DMS53 (cell line): Measurements from ENCODE around the gene DDX4.

Experiments
- DNase-seq: peaks from one replicate; lab custom pipeline; 2025; lab: John Stamatoyannopoulos, UW

DDX4 gene

GRCh38 chr5:55821731-55822512 is 84.1 kb downstream of the DDX4 start:
- DNase-seq = peak; percentile 39

DNA sequence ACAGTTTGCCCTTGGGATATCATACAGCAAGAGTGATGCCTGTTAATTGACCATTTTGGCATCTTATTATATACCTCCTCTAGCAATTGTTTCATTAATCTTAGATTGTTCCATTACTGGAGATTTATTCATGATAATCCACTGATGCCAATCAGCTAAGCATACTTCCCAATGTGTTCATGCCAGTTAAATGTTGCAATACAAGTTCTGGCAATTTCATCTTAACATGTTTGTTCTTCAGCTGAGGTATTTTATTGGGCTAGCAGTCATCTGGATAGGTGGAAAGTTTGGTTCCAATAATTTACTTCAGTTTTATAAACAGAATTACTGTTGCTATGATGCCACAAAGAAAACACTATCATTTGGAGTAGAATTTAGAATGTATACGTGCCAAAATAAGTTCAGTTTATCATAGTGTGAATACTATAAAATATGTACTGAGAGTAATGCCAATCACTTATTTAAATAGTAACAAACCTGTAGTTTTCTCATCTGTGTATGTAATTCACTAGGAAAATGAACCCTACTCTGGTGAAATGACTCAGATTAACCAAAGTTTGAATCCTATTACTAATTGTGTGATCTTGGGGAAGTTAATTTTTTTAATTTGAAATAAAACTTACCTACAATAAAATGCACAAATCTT is 85.4 kb downstream of the DDX4 start:
- no peak for DNase-seq

- no peak for DNase-seq
Measured at GRCh38 chr5:55829956-55830355, 92.1 kb downstream of the DDX4 start.

DNA sequence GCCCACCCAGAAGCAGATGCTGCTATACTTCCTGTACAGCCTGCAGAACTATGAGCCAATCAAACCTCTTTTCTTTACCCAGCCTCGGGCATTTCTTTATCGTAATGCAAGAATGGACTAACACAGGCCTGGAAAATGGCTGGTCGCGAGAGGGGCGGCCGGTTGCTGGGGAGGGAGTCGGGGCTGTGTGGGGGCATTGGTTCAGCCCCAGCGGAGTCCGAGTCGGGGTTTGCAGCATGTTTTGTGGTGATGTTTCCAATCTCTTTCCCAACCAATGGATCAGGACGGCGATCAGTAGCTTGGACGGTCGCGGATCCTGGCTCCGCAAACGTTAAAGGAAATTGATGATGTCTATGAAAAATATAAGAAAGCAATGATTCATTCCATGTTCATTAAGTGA is 94.6 kb downstream of the DDX4 start:
- no peak for DNase-seq

DNA sequence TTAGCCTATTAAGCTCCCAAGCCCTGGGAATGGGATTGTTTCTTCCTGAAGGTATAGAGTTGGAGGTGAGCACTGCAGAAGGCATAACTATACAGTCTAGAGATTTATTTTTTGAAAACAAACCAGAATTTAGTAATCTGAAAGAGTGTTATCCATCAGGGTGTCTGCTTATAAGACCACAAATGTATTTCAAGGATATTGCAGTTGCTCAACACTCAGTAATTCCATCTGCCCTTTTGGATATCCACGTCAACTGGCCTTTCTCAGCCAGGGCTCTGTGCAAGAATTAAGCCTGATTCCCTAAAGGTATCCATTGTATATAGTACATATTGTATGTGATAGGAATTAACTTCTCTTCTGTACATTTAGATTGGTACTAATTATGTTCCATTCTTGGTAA is 98.3 kb downstream of the DDX4 start:
- DNase-seq = no peak

GRCh38 chr5:55841976-55842375 is 104.1 kb downstream of the DDX4 start:
- no peak for DNase-seq

DNA sequence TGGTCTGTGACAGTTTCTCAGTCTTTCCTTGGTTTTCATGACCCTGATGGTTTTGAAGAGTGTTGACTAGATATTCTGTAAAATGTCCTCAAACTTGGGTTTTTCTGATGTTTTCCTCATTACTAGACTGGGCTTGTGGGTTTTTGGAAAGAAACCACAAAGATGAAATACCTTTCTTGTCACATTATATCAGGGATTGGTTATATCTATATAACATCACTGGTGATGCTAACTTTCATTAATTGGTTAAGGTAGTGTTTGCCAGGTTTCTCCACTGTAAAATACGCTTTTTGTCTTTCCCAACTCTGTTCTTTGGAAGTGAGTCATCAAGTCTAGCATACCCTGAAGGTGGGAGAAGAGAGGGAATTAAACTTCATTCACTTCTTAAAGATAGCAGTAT is 110.0 kb downstream of the DDX4 start:
- DNase-seq = no peak

GRCh38 chr5:55848783-55849182 is 110.9 kb downstream of the DDX4 start:
- DNase-seq = no peak

GRCh38 chr5:55850839-55851674 is 113.2 kb downstream of the DDX4 start, which contains the start of gene IL31RA:
Gene IL31RA, plus strand, starts transcription at chr5:55851357. Its CDS starts 214 bp downstream, at chr5:55851571.
- peak; percentile 6 for DNase-seq

- no peak for DNase-seq
Measured at GRCh38 chr5:55851675-55851979, 113.8 kb downstream of the DDX4 start.

DNA sequence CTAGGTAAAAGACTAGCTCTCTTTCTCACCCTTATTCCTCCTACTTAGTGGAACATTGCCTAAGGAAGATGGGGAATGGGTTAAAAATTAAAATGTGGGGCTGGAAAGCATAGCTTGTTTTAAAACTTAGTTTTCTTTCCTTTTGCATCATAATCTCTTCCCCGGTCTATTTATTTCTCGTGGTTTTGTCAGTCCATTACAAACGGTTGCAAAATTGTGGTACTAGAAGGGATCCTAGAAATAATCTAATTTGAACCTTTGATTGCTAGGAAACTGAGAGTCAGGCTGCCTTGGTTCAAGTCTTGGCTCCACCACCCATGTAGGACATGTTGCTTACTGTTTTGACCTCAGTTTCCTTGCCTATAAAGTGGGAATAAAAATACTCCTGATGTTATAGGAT is 114.6 kb downstream of the DDX4 start:
- DNase-seq = no peak

GRCh38 chr5:55853041-55853670 is 115.3 kb downstream of the DDX4 start:
- no peak for DNase-seq

DNA sequence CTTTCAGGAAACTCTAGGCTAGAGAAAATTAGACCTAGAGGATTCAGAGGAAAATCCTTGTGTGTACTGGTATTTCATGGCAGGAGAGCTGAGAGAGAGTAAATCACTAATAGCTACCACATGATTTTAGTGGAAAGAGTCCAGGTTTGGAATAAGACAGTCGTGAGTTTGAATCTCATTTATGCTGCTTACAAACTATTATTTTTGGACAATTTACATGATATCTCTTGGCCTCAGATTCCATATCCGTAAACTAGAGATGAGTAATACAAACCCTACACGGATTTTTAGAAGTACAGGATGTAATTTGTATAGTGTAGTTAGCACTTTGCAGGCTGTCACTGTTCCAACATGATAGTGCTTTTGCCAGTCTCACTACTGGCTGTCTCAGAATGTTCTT is 116.0 kb downstream of the DDX4 start:
- no peak for DNase-seq

- DNase-seq = no peak
Measured at GRCh38 chr5:55855509-55855908, 117.6 kb downstream of the DDX4 start.

DNA sequence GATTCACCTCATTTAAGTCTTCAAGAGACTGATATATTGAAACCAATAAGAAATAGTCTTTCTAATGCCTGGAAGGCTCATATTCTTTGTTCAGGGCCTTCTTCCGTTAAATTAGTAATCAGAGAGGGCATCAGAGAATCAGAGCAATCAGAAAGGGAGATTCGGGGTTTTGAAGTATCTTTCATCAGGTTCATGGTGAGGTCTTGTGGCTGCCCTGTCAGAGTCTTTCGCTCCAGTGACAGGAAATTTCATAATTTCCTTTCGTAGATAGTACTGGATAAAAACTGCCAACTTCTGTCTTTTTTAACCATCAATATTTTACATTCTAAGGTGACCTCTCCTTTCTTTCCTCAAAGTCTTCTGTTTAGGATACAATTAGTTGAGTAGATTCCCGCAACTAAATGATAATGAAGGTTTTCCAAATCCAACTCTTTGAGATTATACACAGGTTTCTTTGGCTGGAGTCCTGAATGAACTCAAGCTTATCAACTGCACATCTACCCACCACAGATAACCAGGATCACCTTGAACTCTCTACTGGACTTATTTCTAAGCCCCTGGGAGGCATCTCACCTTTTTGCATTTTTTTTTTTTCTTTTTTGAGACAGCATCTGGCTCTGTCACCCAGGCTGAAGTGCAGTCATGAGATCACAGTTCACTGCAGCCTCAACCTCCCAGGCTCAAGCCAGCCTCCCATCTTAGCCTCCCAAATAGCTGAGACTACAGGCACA is 118.8 kb downstream of the DDX4 start:
- DNase-seq = no peak

- DNase-seq = no peak
Measured at GRCh38 chr5:55857247-55857640, 119.4 kb downstream of the DDX4 start.

- DNase-seq = no peak
Measured at GRCh38 chr5:55858104-55858503, 120.2 kb downstream of the DDX4 start.

DNA sequence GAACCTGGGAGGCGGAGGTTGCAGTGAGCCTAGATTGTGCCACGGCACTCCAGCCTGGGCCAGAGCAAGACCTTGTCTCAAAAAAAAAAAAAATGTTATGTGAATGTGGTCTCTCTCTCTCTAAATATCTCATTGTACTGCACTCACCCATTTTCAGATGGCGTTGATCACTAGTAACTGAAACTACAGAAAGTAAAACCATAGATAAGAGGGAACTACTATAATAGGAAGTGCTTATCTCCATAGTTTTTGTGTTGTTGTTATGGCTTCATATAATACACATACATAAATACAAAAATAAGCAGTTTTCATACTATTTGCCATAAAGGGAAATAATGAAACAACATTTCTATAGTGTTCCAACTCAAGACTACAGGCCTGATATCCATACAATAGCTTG is 122.4 kb downstream of the DDX4 start:
- no peak for DNase-seq

DNA sequence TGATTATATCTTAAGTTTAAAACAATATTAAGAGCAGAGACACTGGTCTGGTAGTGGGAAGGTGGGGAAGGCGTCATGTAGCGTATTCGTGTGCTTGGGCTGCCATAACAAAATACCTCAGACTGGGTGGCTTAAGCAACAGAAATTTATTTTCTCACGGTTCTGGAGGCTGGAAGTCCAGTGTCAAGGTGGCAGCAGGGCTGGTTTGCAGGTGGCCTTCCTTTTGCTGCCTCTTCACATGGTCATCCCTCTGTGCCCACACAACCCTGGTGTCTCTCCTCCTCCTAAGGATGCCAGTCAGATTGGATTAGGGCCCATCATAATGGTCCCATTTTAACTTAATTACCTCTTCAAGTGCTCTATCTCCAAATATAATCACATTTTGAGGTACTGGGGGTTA is 122.8 kb downstream of the DDX4 start:
- DNase-seq = no peak

DNA sequence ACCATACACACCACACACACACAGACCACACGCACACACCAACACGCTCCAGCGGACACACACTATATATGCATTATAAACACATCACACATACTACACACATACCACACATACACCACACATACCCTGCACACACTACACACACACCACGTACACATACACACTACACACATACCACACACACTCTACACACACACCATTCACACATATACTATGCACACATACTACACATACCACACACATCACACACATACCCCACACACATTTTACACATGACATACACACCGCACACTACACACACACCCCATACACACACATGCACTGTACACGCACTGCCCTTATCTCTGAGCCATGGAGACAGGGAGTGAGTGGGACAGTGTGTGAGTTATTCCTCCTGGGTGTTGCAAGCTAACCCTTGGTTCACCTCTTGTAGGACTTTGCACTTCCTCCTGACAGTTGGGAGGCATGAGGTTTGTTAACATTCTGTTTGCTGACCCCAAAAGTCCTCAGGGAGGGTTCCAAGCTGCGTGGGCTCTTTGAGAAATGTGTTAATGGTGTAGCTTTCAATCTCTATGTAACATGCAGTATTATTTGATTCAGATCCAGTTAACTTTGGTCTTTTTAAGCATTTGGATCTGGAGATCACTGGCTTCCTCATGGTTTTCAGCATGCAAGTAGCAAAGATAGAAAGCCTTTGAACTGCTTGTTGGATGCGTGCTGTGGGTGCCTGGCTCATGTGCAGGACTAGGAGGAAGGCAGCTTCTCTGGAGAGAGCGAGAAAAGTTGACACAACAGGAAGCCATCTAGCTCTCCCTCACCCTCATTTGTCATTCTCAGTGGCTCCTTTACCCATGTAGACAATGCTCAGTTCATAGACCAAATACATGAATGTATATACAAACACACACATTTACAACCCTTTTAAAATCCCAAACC is 127.0 kb downstream of the DDX4 start:
- no peak for DNase-seq

DNA sequence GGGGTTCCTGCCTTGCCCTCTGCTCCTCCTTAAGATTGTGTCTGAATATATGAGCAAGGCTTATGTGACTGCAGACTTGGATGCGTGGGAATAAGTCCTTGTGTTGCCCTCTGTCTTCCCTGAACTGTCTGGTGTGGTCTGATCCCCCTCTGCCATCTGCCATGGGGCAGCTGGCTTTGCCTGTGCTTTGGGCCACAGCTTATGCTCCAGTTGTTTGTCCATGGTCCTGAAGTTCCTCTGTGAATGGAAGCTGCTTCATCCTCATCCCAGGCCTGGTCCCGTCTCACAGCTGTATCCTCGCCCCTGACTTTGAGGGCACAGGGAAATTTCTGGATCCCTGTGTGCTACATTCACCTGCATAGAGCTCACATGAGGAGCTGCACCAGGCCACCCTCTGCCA is 128.0 kb downstream of the DDX4 start:
- no peak for DNase-seq
